ENCODE results near the gene PGM2.

PGM2 gene

GRCh38 chr4:37794056-37794455 lies 32.4 kb upstream of the PGM2 start:
- no peak for TF ChIP-seq CTCF (IDR thresholded peaks at IDR 0.05)

GRCh38 chr4:37795581-37796195 lies 30.8 kb upstream of the PGM2 start:
- no peak for TF ChIP-seq CTCF (IDR thresholded peaks at IDR 0.05)

GRCh38 chr4:37797374-37797773 lies 29.1 kb upstream of the PGM2 start:
- TF ChIP-seq CTCF (IDR thresholded peaks at IDR 0.05), result no peak

- TF ChIP-seq CTCF (IDR thresholded peaks at IDR 0.05), result no peak
Measured at GRCh38 chr4:37797923-37798322, 28.6 kb upstream of the PGM2 start.

- TF ChIP-seq CTCF (IDR thresholded peaks at IDR 0.05), result no peak
Measured at GRCh38 chr4:37798616-37799015, 27.9 kb upstream of the PGM2 start.

GRCh38 chr4:37799941-37800554 lies 26.4 kb upstream of the PGM2 start:
- TF ChIP-seq CTCF (IDR thresholded peaks at IDR 0.05), result no peak

GRCh38 chr4:37802068-37802666 lies 24.3 kb upstream of the PGM2 start:
- TF ChIP-seq CTCF (IDR thresholded peaks at IDR 0.05), result peak; percentile 78

All from LNCAP (cell line).